IMR-90 (cell line): ENCODE data around the gene MYO1F. TPM values are rescaled to one million over a fixed set of nuclear protein-coding genes. Genes with fewer than 3 reads are reported as not detected.

Source experiments
- ATAC-seq: fragments of 200-7000 bp; cut with Tn5 transposase; 2 replicates; pipeline ENCODE4 v1.9.1; 2020; ENCODE audit warnings: low read depth, mild to moderate bottlenecking, moderate library complexity
- BruUV-seq: library from RNA; stranded (reverse); fragments of 400-500 nt; replicated peaks from 2 replicates; lab custom pipeline; 2021; lab: Mats Ljungman, UMichigan
- CTCF ChIA-PET: fragments of 300-600 bp; formaldehyde crosslinking; extraction: SDS; loops from one replicate; lab custom pipeline; 2021; ENCODE audit warnings: antibody characterized with exemption; lab: Yijun Ruan, JAX
- POLR2A ChIA-PET: fragments of 300-600 bp; sonication (Branson Sonifier 250); formaldehyde crosslinking; loops from one replicate; lab custom pipeline; 2022; ENCODE audit warnings: antibody characterized with exemption; ENCODE audit not compliant: unreplicated experiment; lab: Charles Lee
- DNase-seq: peaks from one replicate; pipeline ENCODE4 v3.0.0; 2013
- H2AFZ ChIP-seq: replicated peaks from 2 replicates; pipeline ENCODE3; 2013; ENCODE audit warnings: low read length, mild to moderate bottlenecking; ENCODE audit not compliant: poor library complexity
- H2AK5ac ChIP-seq: 2 replicates; pipeline ENCODE4 v1.6.1; 2013; ENCODE audit warnings: low read depth, low read length, inconsistent platforms
- H2AK9ac ChIP-seq: replicated peaks from 2 replicates; pipeline ENCODE3; 2013; ENCODE audit warnings: mild to moderate bottlenecking, low read depth, low read length, moderate library complexity; ENCODE audit not compliant: poor library complexity
- H2BK120ac ChIP-seq: 2 replicates; pipeline ENCODE4 v1.6.1; 2013; ENCODE audit warnings: low read depth, low read length, inconsistent platforms
- H2BK15ac ChIP-seq: 3 replicates; pipeline ENCODE4 v1.6.1; 2013; ENCODE audit warnings: low read depth, low read length, inconsistent platforms
- H2BK20ac ChIP-seq: 2 replicates; pipeline ENCODE4 v1.6.1; 2013; ENCODE audit warnings: low read depth, mild to moderate bottlenecking, inconsistent platforms, low read length, moderate library complexity
- H2BK5ac ChIP-seq: 2 replicates; pipeline ENCODE4 v1.6.1; 2013; ENCODE audit warnings: mild to moderate bottlenecking, low read depth, low read length, inconsistent platforms; ENCODE audit not compliant: poor library complexity, severe bottlenecking
- H3K14ac ChIP-seq: replicated peaks from 2 replicates; pipeline ENCODE4 v1.6.1; 2013; ENCODE audit warnings: low read depth, low read length, inconsistent platforms
- H3K18ac ChIP-seq: 2 replicates; pipeline ENCODE4 v1.6.1; 2013; ENCODE audit warnings: low read depth, low read length, control low read depth
- H3K23ac ChIP-seq: 2 replicates; pipeline ENCODE4 v1.6.1; 2013; ENCODE audit warnings: low read depth, low read length, inconsistent platforms
- H3K27ac ChIP-seq: 2 replicates; pipeline ENCODE4 v1.5.1; 2013; ENCODE audit warnings: mild to moderate bottlenecking, control low read depth, low read length; ENCODE audit not compliant: insufficient read depth
- H3K27me3 ChIP-seq: 2 replicates; pipeline ENCODE4 v1.6.1; 2013; ENCODE audit warnings: low read length; ENCODE audit not compliant: control insufficient read depth, insufficient read depth
- H3K36me3 ChIP-seq: 2 replicates; pipeline ENCODE4 v1.6.1; 2013; ENCODE audit warnings: low read length, mixed read lengths; ENCODE audit not compliant: control insufficient read depth, insufficient read depth
- H3K4ac ChIP-seq: 2 replicates; pipeline ENCODE4 v1.6.1; 2013; ENCODE audit warnings: low read depth, low read length, inconsistent platforms
- H3K4me1 ChIP-seq: 2 replicates; pipeline ENCODE4 v1.6.1; 2013; ENCODE audit warnings: low read length, mixed read lengths; ENCODE audit not compliant: control insufficient read depth, insufficient read depth
- H3K4me2 ChIP-seq: 2 replicates; pipeline ENCODE4 v1.6.1; 2013; ENCODE audit warnings: low read depth, mild to moderate bottlenecking, control low read depth, low read length, moderate library complexity
- H3K4me3 ChIP-seq: 2 replicates; pipeline ENCODE4 v1.5.1; 2013; ENCODE audit warnings: low read depth, mild to moderate bottlenecking, control low read depth, low read length, moderate library complexity; ENCODE audit not compliant: insufficient read depth
- H3K56ac ChIP-seq: 2 replicates; pipeline ENCODE4 v1.6.1; 2013; ENCODE audit warnings: low read length, inconsistent platforms; ENCODE audit not compliant: insufficient read depth; ENCODE audit errors: extremely low read depth
- H3K79me1 ChIP-seq, 2 experiments: 2 replicates each; pipeline ENCODE4 v1.6.1; 2013; ENCODE audit warnings: low read length in 2 of 2, inconsistent platforms in 1 of 2, low read depth in 1 of 2
- H3K9ac ChIP-seq: 2 replicates; pipeline ENCODE4 v1.6.1; 2013; ENCODE audit warnings: low read depth, low read length, control low read depth
- H3K9me1 ChIP-seq: 2 replicates; pipeline ENCODE4 v1.6.1; 2013; ENCODE audit warnings: low read length, inconsistent platforms; ENCODE audit not compliant: insufficient read depth
- H3K9me3 ChIP-seq: 2 replicates; pipeline ENCODE4 v1.6.1; 2013; ENCODE audit warnings: low read length; ENCODE audit not compliant: control insufficient read depth, insufficient read depth
- H4K20me1 ChIP-seq: 2 replicates; pipeline ENCODE4 v1.6.1; 2013; ENCODE audit warnings: low read length, inconsistent platforms; ENCODE audit not compliant: insufficient read depth
- H4K5ac ChIP-seq: 2 replicates; pipeline ENCODE4 v1.6.1; 2013; ENCODE audit warnings: mild to moderate bottlenecking, low read depth, low read length, control low read depth
- H4K8ac ChIP-seq, 2 experiments: 2 replicates each; pipeline ENCODE4 v1.6.1; 2013; ENCODE audit warnings: low read depth in 2 of 2, low read length in 2 of 2, control low read depth in 1 of 2, inconsistent platforms in 1 of 2
- H4K91ac ChIP-seq: 2 replicates; pipeline ENCODE4 v1.6.1; 2013; ENCODE audit warnings: low read depth, low read length, inconsistent platforms; ENCODE audit not compliant: insufficient read depth
- BHLHE40 ChIP-seq: fragments of 150-350 bp; IDR thresholded peaks from 2 replicates; pipeline ENCODE4 v1.6.1; 2016; ENCODE audit warnings: mild to moderate bottlenecking, low read depth, low read length
- CHD1 ChIP-seq: IDR thresholded peaks from 2 replicates; pipeline ENCODE4 v1.6.1; 2012; ENCODE audit warnings: low read depth, low read length, improper control_type of control experiment
- ELK1 ChIP-seq: fragments of 150-350 bp; IDR thresholded peaks from 2 replicates; pipeline ENCODE4 v1.6.1; 2016; ENCODE audit warnings: low read depth, mild to moderate bottlenecking, low read length, moderate library complexity, borderline replicate concordance
- FOS ChIP-seq: fragments of 150-350 bp; IDR thresholded peaks from 2 replicates; pipeline ENCODE4 v1.6.1; 2016; ENCODE audit warnings: low read depth, low read length
- MAFK ChIP-seq: IDR thresholded peaks from 2 replicates; pipeline ENCODE4 v1.6.1; 2012; ENCODE audit warnings: low read depth, low read length, improper control_type of control experiment
- MAZ ChIP-seq: IDR thresholded peaks from 2 replicates; pipeline ENCODE4 v1.6.1; 2012; ENCODE audit warnings: low read depth, mild to moderate bottlenecking, low read length, improper control_type of control experiment, moderate library complexity, borderline replicate concordance
- POLR2A ChIP-seq: IDR thresholded peaks from 2 replicates; pipeline ENCODE4 v1.6.1; 2012; ENCODE audit warnings: mild to moderate bottlenecking, low read depth, low read length
- RAD21 ChIP-seq: IDR thresholded peaks from 2 replicates; pipeline ENCODE4 v1.6.1; 2012; ENCODE audit warnings: low read length, improper control_type of control experiment
- RCOR1 ChIP-seq: IDR thresholded peaks from 2 replicates; pipeline ENCODE4 v1.6.1; 2012; ENCODE audit warnings: mild to moderate bottlenecking, low read length, improper control_type of control experiment; ENCODE audit not compliant: insufficient replicate concordance
- RFX5 ChIP-seq: IDR thresholded peaks from 2 replicates; pipeline ENCODE4 v1.8.0; 2012; ENCODE audit warnings: low read depth, mild to moderate bottlenecking, low read length, moderate library complexity
- SMC3 ChIP-seq: fragments of 150-350 bp; IDR thresholded peaks from 2 replicates; pipeline ENCODE4 v1.6.1; 2016; ENCODE audit warnings: low read depth, mild to moderate bottlenecking, antibody characterized with exemption, low read length, moderate library complexity
- WGBS, 2 experiments: methylation state at CpG; one replicate each; pipeline versions ENCODE4 v1.1.5 to v1.1.7; 2013; ENCODE audit warnings: missing lambda C conversion rate in 2 of 2; ENCODE audit not compliant: insufficient read length in 1 of 2; ENCODE audit errors: extremely low coverage in 2 of 2; 5-methylcytosine and 5-hydroxymethylcytosine counted together
- dilution Hi-C: fragments of 300-500 bp; cut with HindIII; formaldehyde crosslinking; loops from one replicate; pipeline ENCODE4 v1.14.3; 2018; ENCODE audit warnings: low sequenced_read_pairs; ENCODE audit not compliant: unreplicated experiment
- in situ Hi-C: fragments of 300-500 bp; cut with MboI; formaldehyde crosslinking; loops from 3 replicates; pipeline ENCODE4 v1.14.3; 2019; ENCODE audit warnings: low sequenced_read_pairs, inconsistent platforms, mixed read lengths
- intact Hi-C: fragments of 100-400 bp; cut with micrococcal nuclease; formaldehyde crosslinking; loops from 2 replicates; pipeline ENCODE4 v1.10.0; 2022
- polyA plus RNA-seq, 3 experiments: library from polyadenylated mRNA; depleted of rRNA; stranded (reverse); fragments of >200 nt; gene quantifications; 2 replicates each; pipeline ENCODE4 v1.2.3, GENCODE V29; 2012; ENCODE audit warnings: low replicate concordance in 1 of 3
- total RNA-seq: library from RNA; depleted of rRNA; stranded (reverse); fragments of >200 nt; gene quantifications from 2 replicates; pipeline ENCODE4 v1.2.3, GENCODE V29; 2012
- TF ChIP-seq, protein P1 (sequence below): conservative IDR thresholded peaks from 2 replicates; pipeline ENCODE4 v1.5.1; 2012; ENCODE audit warnings: mild to moderate bottlenecking, low read depth, low read length, improper control_type of control experiment

The MYO1F gene
- total and polyA plus RNA-seq, 2 of the 4 experiments (the other 2 are of a cell fraction), result 0.14 to 0.18 TPM

GRCh38 chr19:8585894-8586750, 8.9 kb upstream of the MYO1F start:
- Histone ChIP-seq H3K56ac (no peak overlapping the region), H2AK9ac (no peak overlapping the region), H3K79me1 (no peaks in the 10 kb centered on the region), H4K91ac (no peak overlapping the region), H3K9me3 (no peaks in the 10 kb centered on the region), H2AK5ac (no peak overlapping the region; the same call in 1 of the 2 replicates), H2BK120ac (no peak overlapping the region), H3K27ac (no peak overlapping the region), H2BK20ac (no peak overlapping the region), H4K8ac (no peak overlapping the region), H3K27me3 (peaks cover 2% of the 10 kb centered on the region; the same call in 1 of the 2 replicates), H2BK15ac (no peak overlapping the region), H3K4me2 (no peak overlapping the region), H2BK5ac (no peak overlapping the region), H3K14ac (no peak overlapping the region), H4K5ac (no peak overlapping the region), H3K4me3 (no peak overlapping the region), H3K9ac (no peak overlapping the region), H3K4me1 (no peaks in the 10 kb centered on the region; the same call in 1 of the 2 replicates), H3K36me3 (peaks cover 7% of the 10 kb centered on the region; the same call in 1 of the 2 replicates), H3K4ac (no peak overlapping the region), H3K23ac (no peak overlapping the region), H3K18ac (no peak overlapping the region), H2AFZ (no peak overlapping the region), H4K20me1 (no peaks in the 10 kb centered on the region), H3K9me1 (no peaks in the 10 kb centered on the region)
- ChIA-PET CTCF (interaction anchor here (0.5 to 0.7 kb wide), 3 partner anchors 13 to 60 kb away, joined by 3 to 4 read pairs (median 3); no protein-coding TSS in a partner anchor), POLR2A (no interaction called here)
- no TSS peak for BruUV-seq
- DNase-seq, result no peak
- 85% methylated on average over 18 of the region's 34 CpGs; no CpG with 5 or more reads in 1 of the 2 experiments for WGBS, 2 experiments
- ATAC-seq, result peak; percentile 34; the same call in 1 of the 2 replicates
- TF ChIP-seq MAFK (no peak), RCOR1 (no peak), FOS (no peak), RFX5 (no peak), RAD21 (peak; percentile 41), BHLHE40 (no peak), CHD1 (no peak), ELK1 (no peak), SMC3 (peak; percentile 31; the same call in 1 of the 2 replicates), POLR2A (no peak), MAZ (no peak)
- TF ChIP-seq, protein P1, sequence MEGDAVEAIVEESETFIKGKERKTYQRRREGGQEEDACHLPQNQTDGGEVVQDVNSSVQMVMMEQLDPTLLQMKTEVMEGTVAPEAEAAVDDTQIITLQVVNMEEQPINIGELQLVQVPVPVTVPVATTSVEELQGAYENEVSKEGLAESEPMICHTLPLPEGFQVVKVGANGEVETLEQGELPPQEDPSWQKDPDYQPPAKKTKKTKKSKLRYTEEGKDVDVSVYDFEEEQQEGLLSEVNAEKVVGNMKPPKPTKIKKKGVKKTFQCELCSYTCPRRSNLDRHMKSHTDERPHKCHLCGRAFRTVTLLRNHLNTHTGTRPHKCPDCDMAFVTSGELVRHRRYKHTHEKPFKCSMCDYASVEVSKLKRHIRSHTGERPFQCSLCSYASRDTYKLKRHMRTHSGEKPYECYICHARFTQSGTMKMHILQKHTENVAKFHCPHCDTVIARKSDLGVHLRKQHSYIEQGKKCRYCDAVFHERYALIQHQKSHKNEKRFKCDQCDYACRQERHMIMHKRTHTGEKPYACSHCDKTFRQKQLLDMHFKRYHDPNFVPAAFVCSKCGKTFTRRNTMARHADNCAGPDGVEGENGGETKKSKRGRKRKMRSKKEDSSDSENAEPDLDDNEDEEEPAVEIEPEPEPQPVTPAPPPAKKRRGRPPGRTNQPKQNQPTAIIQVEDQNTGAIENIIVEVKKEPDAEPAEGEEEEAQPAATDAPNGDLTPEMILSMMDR, result peak; percentile 48
- intact Hi-C loops (loop anchor here (10.0 kb wide), 1 partner anchor 321 kb away; no protein-coding TSS in a partner anchor), in situ Hi-C loops (no loop called here), dilution Hi-C loops (no loop called here)
